Urothelium cell line (cell line): ENCODE data around the gene KCNG4.

Experiments used
- DNase-seq: peaks from one replicate; pipeline ENCODE4 v3.0.0; 2011; ENCODE audit warnings: low spot score, mixed read lengths
- FAIRE-seq: peaks from 2 replicates; lab custom pipeline; 2011; peaks lifted over from hg19 to GRCh38; lab: Jason Lieb, UNC

The KCNG4 gene

GRCh38 chr16:84186685-84187437 is 53.0 kb downstream of the KCNG4 start, which contains the start of gene TAF1C:
Gene TAF1C (minus strand): TSS chr16:84187057. CDS start chr16:84184988, 2,069 bp downstream.
- FAIRE-seq, result no peak
- DNase-seq, result peak; percentile 97

GRCh38 chr16:84184775-84185174 is 55.0 kb downstream of the KCNG4 start:
- DNase-seq (no peak), FAIRE-seq (no peak)

GRCh38 chr16:84183911-84184591 is 55.8 kb downstream of the KCNG4 start:
- DNase-seq (no peak), FAIRE-seq (no peak)

GRCh38 chr16:84183572-84183875 is 56.3 kb downstream of the KCNG4 start:
- no peak for DNase-seq
- FAIRE-seq, result no peak

GRCh38 chr16:84182680-84183571 is 56.9 kb downstream of the KCNG4 start:
- DNase-seq (no peak), FAIRE-seq (no peak)

- DNase-seq, result no peak
- FAIRE-seq, result no peak
Observed at GRCh38 chr16:84182104-84182503, 57.7 kb downstream of the KCNG4 start.

GRCh38 chr16:84181144-84181915 is 58.5 kb downstream of the KCNG4 start:
- FAIRE-seq, result no peak

GRCh38 chr16:84180519-84181140 is 59.2 kb downstream of the KCNG4 start:
- no peak for DNase-seq
- no peak for FAIRE-seq

More at GRCh38 chr16:84181144-84181915, 58.5 kb downstream of the KCNG4 start:
- DNase-seq, result no peak

GRCh38 chr16:84179612-84180320 is 60.0 kb downstream of the KCNG4 start:
- DNase-seq (no peak), FAIRE-seq (no peak)

GRCh38 chr16:84178892-84179611 is 60.8 kb downstream of the KCNG4 start:
- DNase-seq, result no peak
- no peak for FAIRE-seq

- DNase-seq, result no peak
- no peak for FAIRE-seq
Observed at GRCh38 chr16:84178146-84178765, 61.6 kb downstream of the KCNG4 start.

- no peak for DNase-seq
Observed at GRCh38 chr16:84177741-84178073, 62.1 kb downstream of the KCNG4 start.

GRCh38 chr16:84176192-84177053 is 63.4 kb downstream of the KCNG4 start:
- DNase-seq (no peak), FAIRE-seq (no peak)

More at GRCh38 chr16:84177741-84178073, 62.1 kb downstream of the KCNG4 start:
- no peak for FAIRE-seq

- DNase-seq (peak; percentile 80), FAIRE-seq (peak; percentile 50)
Observed at GRCh38 chr16:84175350-84176081, 64.3 kb downstream of the KCNG4 start.

- no peak for FAIRE-seq
Observed at GRCh38 chr16:84174396-84174795, 65.4 kb downstream of the KCNG4 start.

GRCh38 chr16:84169765-84170310 is 70.0 kb downstream of the KCNG4 start:
- DNase-seq (no peak), FAIRE-seq (no peak)

More at GRCh38 chr16:84174396-84174795, 65.4 kb downstream of the KCNG4 start:
- no peak for DNase-seq
